SU-DHL-6 (cell line): ENCODE results near the gene LAMC3.

Experiments
- H2AFZ ChIP-seq: fragments of 200-600 bp; sonication (generic); 2 replicates; pipeline ENCODE4 v1.6.1; 2014; ENCODE audit warnings: low read depth, mild to moderate bottlenecking, moderate library complexity, mixed read lengths, antibody characterized with exemption, low read length; ENCODE audit not compliant: severe bottlenecking
- H3F3A ChIP-seq: fragments of 200-600 bp; shearing (Covaris generic); 2 replicates; pipeline ENCODE4 v1.6.0; 2016; ENCODE audit warnings: antibody characterized with exemption, mild to moderate bottlenecking; ENCODE audit not compliant: insufficient read depth
- H3K27ac ChIP-seq: fragments of 200-600 bp; sonication (generic); 2 replicates; pipeline ENCODE4 v1.5.1; 2016; ENCODE audit warnings: low read depth, mild to moderate bottlenecking, low read length, moderate library complexity, mixed read lengths
- H3K27me3 ChIP-seq: fragments of 200-600 bp; sonication (generic), shearing (Covaris generic); 2 replicates; pipeline ENCODE4 v1.6.0; 2014; ENCODE audit warnings: mild to moderate bottlenecking, low read length
- H3K36me3 ChIP-seq: fragments of 200-600 bp; sonication (generic); 2 replicates; pipeline ENCODE4 v1.6.1; 2014; ENCODE audit warnings: mild to moderate bottlenecking, low read length, mixed read lengths
- H3K4me2 ChIP-seq: fragments of 300-600, 200-600 bp; shearing (Covaris generic), sonication (generic); 2 replicates; pipeline ENCODE4 v1.6.0; 2014; ENCODE audit warnings: low read length, low read depth, mild to moderate bottlenecking; ENCODE audit not compliant: poor library complexity, severe bottlenecking
- H3K4me3 ChIP-seq: fragments of 200-600 bp; sonication (generic); 2 replicates; pipeline ENCODE4 v1.5.1; 2014; ENCODE audit warnings: antibody characterized with exemption, low read length, mild to moderate bottlenecking, mixed read lengths; ENCODE audit not compliant: insufficient read depth, poor library complexity, severe bottlenecking
- H3K79me2 ChIP-seq: fragments of 200-600 bp; sonication (generic); 2 replicates; pipeline ENCODE4 v1.6.1; 2014; ENCODE audit warnings: mild to moderate bottlenecking, low read length, moderate library complexity; ENCODE audit not compliant: insufficient read depth
- H3K9ac ChIP-seq: fragments of 200-600 bp; sonication (generic); 2 replicates; pipeline ENCODE4 v1.7.0; 2014; ENCODE audit warnings: mild to moderate bottlenecking, low read length
- H3K9me2 ChIP-seq: fragments of 200-600 bp; sonication (generic); replicated peaks from 2 replicates; pipeline ENCODE4 v1.6.1; 2014; ENCODE audit warnings: low read length; ENCODE audit not compliant: insufficient read depth
- H3K9me3 ChIP-seq: fragments of 200-600 bp; sonication (generic); 2 replicates; pipeline ENCODE4 v1.6.1; 2014; ENCODE audit warnings: low read length, mixed read lengths; ENCODE audit not compliant: insufficient read depth
- H4K20me1 ChIP-seq: fragments of 200-600 bp; sonication (generic); 2 replicates; pipeline ENCODE4 v1.6.1; 2014; ENCODE audit warnings: low read depth, mild to moderate bottlenecking, antibody characterized with exemption, low read length, moderate library complexity, mixed read lengths
- CTCF ChIP-seq: fragments of 200-600 bp; sonication (generic); IDR thresholded peaks from one replicate; pipeline ENCODE4 v1.5.1; 2017; ENCODE audit warnings: antibody characterized with exemption, mild to moderate bottlenecking, low read length, moderate library complexity; ENCODE audit not compliant: insufficient read depth, poor library complexity, severe bottlenecking
- EZH2phosphoT487 ChIP-seq: fragments of 200-600 bp; sonication (generic), shearing (Covaris generic); conservative IDR thresholded peaks from 2 replicates; pipeline ENCODE4 v1.6.1; 2018; ENCODE audit warnings: mild to moderate bottlenecking, antibody characterized with exemption, low read length, moderate library complexity, mixed read lengths

LAMC3 gene

DNA sequence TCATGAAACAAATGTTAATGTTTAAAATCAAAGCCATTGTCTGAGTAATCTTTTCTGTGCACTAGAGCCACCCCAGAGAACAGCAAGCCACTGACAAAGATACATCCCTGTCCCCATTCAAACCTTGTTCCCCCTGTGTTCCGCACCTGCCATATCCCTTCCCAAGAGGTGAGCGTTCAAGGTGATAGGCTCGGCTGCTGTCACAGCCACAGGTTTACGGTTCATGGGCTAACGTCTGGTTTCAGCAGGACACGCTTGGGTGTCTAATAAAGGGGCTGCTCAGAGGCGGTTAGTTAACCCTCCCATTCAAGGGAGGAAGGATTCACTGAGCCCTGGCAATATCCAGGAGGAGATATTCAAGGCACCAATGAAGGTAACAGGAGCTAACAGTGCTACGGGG, 24.5 kb upstream of the LAMC3 start:
- H4K20me1 ChIP-seq: no peaks in the 10 kb centered on the region
- H3K9me3 ChIP-seq: no peaks in the 10 kb centered on the region
- H3K79me2 ChIP-seq: no peaks in the 10 kb centered on the region
- H3F3A ChIP-seq: no peaks in the 10 kb centered on the region
- H2AFZ ChIP-seq: no peak overlapping the region
- H3K4me2 ChIP-seq: no peak overlapping the region
- H3K27me3 ChIP-seq: no peaks in the 10 kb centered on the region
- TF ChIP-seq CTCF (no peak), EZH2phosphoT487 (no peak)
- H3K36me3 ChIP-seq: no peaks in the 10 kb centered on the region
- no peak overlapping the region for H3K9ac ChIP-seq
- no peak overlapping the region for H3K27ac ChIP-seq
- no peaks in the 10 kb centered on the region for H3K9me2 ChIP-seq
- H3K4me3 ChIP-seq: no peak overlapping the region

- TF ChIP-seq CTCF (no peak), EZH2phosphoT487 (no peak)
Measured at GRCh38 chr9:130985029-130985428, 23.9 kb upstream of the LAMC3 start.

DNA sequence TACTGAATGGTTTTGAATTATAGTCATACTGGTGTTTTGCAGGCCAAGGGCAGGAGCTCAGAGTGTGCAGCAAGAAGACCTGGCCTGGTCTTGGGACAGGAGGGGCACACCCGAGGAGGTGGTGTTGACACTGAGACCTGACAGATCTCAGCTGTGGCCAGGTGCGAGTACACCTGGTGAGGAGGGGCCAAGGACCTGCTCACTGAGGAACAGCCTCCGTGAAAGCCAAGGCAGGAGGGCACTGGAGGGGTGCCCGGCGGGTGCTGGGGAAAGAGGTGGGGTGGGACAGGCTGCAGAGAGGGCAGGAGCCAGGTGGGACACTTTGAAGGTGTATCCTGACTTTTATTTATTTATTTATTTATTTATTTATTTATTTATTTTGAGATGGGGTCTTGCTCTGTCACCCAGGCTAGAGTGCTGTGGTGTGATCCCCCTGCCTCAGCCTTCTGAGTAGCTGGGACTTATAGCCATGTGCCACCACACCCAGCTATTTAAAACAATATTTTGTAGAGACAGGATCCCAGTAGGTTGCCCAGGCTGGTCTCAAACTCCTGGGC, 23.3 kb upstream of the LAMC3 start:
- Histone ChIP-seq H3K36me3 (no peaks in the 10 kb centered on the region), H3K4me2 (no peak overlapping the region), H3K9ac (no peak overlapping the region), H3K79me2 (no peaks in the 10 kb centered on the region), H2AFZ (no peak overlapping the region), H4K20me1 (no peaks in the 10 kb centered on the region), H3K4me3 (no peak overlapping the region), H3K9me2 (no peaks in the 10 kb centered on the region), H3K9me3 (no peaks in the 10 kb centered on the region), H3K27me3 (no peaks in the 10 kb centered on the region), H3K27ac (no peak overlapping the region), H3F3A (no peaks in the 10 kb centered on the region)
- TF ChIP-seq CTCF: no peak
- no peak for TF ChIP-seq EZH2phosphoT487

More at GRCh38 chr9:130985029-130985428, 23.9 kb upstream of the LAMC3 start:
- Histone ChIP-seq H3K79me2 (no peaks in the 10 kb centered on the region), H3K4me3 (no peak overlapping the region), H3K9me3 (no peaks in the 10 kb centered on the region), H3K9ac (no peak overlapping the region), H3F3A (no peaks in the 10 kb centered on the region), H3K9me2 (no peaks in the 10 kb centered on the region), H3K27me3 (no peaks in the 10 kb centered on the region), H4K20me1 (no peaks in the 10 kb centered on the region), H2AFZ (no peak overlapping the region), H3K4me2 (no peak overlapping the region), H3K27ac (no peak overlapping the region), H3K36me3 (no peaks in the 10 kb centered on the region)
